GM20431 (cell line): ENCODE measurements around the gene OR52N1.

Source experiments
- in situ Hi-C: fragments of 300-500 bp; cut with MseI, MboI; formaldehyde crosslinking; loops from one replicate; pipeline ENCODE4 v1.15.0; 2020; ENCODE audit warnings: low sequenced_read_pairs; ENCODE audit not compliant: unreplicated experiment

The OR52N1 gene

GRCh38 chr11:5737091-5737490, 54.0 kb downstream of the OR52N1 start:
- in situ Hi-C loops, result no loop called here
